ENCODE results near the gene ACER3. TPM values are rescaled to one million over a fixed set of nuclear protein-coding genes. Genes with fewer than 3 reads are reported as not detected.

The ACER3 gene
- total RNA-seq, 1 donor = 18.6 TPM

DNA sequence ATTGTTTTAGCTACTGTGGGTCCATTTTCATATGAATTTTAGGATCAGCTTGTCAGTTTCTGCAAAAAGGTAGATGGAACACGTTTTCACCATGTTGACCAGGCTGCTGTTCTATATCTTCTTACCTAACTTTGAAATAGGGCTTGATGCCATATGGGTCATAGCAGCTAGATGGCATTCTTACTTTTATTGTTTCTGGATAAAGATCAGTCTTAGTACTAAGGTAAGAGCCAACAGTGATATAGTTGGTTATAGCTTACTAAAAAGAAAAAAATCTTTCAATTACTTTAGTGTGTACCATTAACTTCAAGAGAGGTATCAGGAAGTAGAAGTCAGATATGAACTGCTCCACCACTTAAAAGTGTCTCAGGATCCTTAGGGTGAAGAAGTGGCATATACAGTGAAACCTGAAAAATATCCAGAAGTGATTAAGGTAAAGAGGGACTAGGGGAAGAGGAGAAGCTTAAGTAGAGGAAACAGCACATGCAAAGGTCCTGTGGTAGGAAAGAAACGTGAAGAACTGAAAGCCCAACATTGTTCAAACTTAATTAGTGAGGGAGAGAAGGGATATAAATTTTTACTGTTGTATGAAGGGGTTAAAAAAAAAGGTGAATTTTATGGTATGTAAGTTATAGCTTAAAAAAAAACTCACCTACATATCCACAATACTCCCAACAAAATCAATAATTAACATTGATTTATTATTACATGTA, 113.6 kb downstream of the ACER3 start:
- no peak for DNase-seq (ENCODE audit: low read depth)
- no peak overlapping the region for H3K4me3 ChIP-seq (ENCODE audit: low read depth, low read length)
- TF ChIP-seq, protein P1, sequence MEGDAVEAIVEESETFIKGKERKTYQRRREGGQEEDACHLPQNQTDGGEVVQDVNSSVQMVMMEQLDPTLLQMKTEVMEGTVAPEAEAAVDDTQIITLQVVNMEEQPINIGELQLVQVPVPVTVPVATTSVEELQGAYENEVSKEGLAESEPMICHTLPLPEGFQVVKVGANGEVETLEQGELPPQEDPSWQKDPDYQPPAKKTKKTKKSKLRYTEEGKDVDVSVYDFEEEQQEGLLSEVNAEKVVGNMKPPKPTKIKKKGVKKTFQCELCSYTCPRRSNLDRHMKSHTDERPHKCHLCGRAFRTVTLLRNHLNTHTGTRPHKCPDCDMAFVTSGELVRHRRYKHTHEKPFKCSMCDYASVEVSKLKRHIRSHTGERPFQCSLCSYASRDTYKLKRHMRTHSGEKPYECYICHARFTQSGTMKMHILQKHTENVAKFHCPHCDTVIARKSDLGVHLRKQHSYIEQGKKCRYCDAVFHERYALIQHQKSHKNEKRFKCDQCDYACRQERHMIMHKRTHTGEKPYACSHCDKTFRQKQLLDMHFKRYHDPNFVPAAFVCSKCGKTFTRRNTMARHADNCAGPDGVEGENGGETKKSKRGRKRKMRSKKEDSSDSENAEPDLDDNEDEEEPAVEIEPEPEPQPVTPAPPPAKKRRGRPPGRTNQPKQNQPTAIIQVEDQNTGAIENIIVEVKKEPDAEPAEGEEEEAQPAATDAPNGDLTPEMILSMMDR (IDR thresholded peaks at IDR 0.05; ENCODE audit: insufficient read depth, low read depth, low read length) = no peak

DNA sequence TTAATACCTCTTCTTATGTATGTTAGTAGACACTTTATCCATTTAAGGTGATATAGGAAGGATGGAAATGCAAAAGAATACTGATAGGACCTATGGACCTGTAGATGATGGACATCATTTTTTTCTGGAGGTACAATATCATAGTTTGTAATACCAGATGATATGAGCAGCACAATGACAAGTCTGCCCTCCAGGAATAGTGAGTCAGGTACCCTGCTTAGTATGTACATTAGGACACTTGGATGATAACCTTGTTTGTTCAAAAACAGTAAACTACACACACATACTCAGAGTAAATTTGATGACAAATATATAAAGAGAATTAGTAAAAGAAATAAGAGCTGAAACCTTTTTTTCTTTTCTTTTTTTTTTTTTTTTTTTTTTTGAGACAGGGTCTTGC, 114.8 kb downstream of the ACER3 start:
- DNase-seq (ENCODE audit: low read depth) = no peak
- H3K4me3 ChIP-seq (ENCODE audit: low read depth, low read length) = no peak overlapping the region
- TF ChIP-seq, protein P1 (IDR thresholded peaks at IDR 0.05; ENCODE audit: insufficient read depth, low read depth, low read length) = no peak

DNA sequence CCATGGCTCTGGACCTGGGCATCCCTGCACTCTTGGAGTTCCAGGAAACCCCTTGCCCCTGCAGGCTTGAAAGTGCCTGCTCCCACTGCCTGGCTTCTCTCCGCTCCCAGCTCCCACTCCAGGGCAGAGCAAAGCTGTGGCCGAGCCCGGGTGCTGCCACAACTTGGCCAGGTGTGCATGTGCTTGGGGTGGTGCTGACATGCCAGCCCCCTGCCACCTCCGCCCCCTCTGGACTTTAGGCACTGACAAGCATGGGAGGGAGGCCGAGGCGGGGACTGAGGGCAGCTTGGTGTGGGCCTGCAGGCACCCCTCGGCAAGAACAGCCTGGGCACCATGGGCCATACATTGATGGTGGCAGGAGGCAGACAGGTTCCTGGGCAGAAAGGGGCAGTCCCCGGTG, 117.1 kb downstream of the ACER3 start:
- TF ChIP-seq, protein P1 (IDR thresholded peaks at IDR 0.05; ENCODE audit: insufficient read depth, low read depth, low read length) = no peak
- H3K4me3 ChIP-seq (ENCODE audit: low read depth, low read length) = no peak overlapping the region

DNA sequence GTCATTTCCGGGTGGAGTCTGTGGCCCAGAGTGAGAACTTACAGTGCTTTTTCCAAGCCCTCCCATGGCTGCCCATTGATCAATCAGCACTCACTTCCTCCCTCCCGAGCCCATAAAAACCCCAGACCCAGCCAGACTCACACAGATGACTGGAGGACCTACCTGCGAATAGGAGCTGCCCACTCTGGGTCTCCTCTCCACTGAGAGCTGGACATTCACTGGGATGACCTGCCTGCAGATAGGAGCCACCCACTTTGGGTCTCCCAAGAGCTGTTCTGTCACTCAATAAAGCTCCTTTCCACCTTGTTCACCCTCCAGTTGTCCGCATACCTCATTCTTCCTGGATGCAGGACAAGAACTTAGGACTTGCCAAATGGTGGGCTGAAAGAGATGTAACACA, 117.5 kb downstream of the ACER3 start:
- DNase-seq (ENCODE audit: low read depth) = no peak
- H3K4me3 ChIP-seq (ENCODE audit: low read depth, low read length) = no peak overlapping the region
- TF ChIP-seq, protein P1 (IDR thresholded peaks at IDR 0.05; ENCODE audit: insufficient read depth, low read depth, low read length) = no peak

More for the DNA sequence above, 117.1 kb downstream of the ACER3 start:
- DNase-seq (ENCODE audit: low read depth) = no peak

DNA sequence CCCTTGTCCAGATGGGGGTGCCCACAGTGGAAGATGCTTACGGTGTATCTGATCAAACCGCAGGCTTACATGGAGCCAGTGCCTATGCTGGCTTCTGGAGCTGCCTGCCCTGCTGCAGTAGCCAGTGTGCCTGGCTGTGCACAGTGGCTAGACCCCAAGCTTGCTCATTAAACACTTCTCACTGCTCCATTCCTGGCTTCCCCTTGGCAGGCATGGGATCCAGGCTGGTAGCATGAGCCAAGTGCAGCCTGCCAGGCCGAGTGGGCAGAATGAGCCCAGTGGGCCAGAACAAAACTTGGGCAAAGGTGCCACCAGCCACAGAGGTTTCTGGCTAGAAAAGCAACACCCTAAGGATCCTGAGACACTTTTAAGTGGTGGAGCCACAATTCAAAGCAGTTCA, 118.1 kb downstream of the ACER3 start:
- TF ChIP-seq, protein P1 (IDR thresholded peaks at IDR 0.05; ENCODE audit: insufficient read depth, low read depth, low read length) = no peak
- no peak for DNase-seq (ENCODE audit: low read depth)
- H3K4me3 ChIP-seq (ENCODE audit: low read depth, low read length) = no peak overlapping the region

DNA sequence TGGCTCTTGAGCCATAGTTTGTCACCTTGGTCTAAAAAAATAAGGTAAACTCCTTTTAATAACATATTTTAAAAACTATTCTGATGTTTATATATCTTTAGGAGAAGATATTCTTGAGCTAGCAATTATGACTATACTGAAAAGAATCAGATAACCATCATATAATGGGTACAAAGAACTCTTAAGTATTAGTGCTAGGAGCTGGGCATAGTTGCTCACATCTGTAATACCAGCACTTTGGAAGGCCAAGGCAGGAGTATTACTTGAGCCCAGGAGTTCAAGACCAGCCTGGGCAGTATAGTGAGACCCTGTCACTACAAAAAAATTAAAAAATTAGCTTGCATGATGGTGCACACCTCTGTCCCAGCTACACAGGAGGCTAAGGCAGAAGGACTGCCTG, 119.5 kb downstream of the ACER3 start:
- TF ChIP-seq, protein P1 (IDR thresholded peaks at IDR 0.05; ENCODE audit: insufficient read depth, low read depth, low read length) = no peak
- DNase-seq (ENCODE audit: low read depth) = no peak
- H3K4me3 ChIP-seq (ENCODE audit: low read depth, low read length) = no peak overlapping the region

DNA sequence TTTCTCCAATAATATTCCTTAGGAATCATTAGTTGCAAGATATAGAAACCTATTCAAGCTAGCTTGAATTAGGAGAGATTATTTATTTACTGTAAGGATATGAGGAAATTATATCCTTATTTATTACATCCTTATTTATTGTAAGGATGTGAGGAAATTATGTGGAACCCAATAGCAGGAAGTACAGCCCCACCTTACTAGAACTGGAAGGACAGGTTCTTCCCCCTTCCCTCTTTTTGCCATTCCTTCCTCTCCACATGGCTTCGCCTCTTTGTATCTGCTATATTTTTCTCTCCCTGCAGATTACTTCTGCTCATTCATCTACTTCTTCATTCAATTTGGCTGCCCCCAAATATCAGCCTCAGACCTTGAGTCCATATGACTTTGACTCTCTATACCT, 124.0 kb downstream of the ACER3 start:
- H3K4me3 ChIP-seq (ENCODE audit: low read depth, low read length) = no peak overlapping the region
- TF ChIP-seq, protein P1 (IDR thresholded peaks at IDR 0.05; ENCODE audit: insufficient read depth, low read depth, low read length) = no peak
- no peak for DNase-seq (ENCODE audit: low read depth)
